HG03039 (cell line): ENCODE measurements around the gene TMEM62.

Source experiments
- ATAC-seq: cut with Tn5 transposase; IDR thresholded peaks from one replicate; pipeline ENCODE4 v1.9.1; 2021; ENCODE audit warnings: mild to moderate bottlenecking, moderate library complexity; ENCODE audit not compliant: unreplicated experiment

The TMEM62 gene

GRCh38 chr15:43133430-43134156, at the start of gene TMEM62:
Gene TMEM62, plus strand, starts transcription at chr15:43133586. Its CDS starts 217 bp downstream, at chr15:43133803.
- ATAC-seq = peak; percentile 76

GRCh38 chr15:43085921-43086320, 47.5 kb upstream of the TMEM62 start:
- no peak for ATAC-seq

- ATAC-seq = no peak
Measured at GRCh38 chr15:43086551-43086950, 46.8 kb upstream of the TMEM62 start.

DNA sequence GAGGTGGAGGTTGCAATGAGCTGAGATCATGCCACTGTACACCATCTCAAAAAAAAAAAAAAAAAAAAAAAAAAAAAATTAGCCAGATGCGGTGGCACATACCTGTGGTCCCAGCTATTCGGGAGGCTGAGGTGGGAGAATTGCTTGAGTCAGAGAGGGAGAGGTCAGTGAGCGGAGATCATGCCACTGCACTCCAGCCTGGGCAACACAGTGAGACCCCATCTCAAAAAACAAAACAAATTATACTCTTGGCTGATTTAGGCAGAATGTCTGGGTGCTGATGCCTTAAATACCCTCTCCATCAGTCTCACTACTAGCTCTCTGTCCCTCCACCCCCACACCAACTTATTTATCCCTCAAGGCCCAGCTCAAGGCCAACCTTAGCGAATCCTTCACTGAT, 41.5 kb upstream of the TMEM62 start:
- ATAC-seq = no peak

DNA sequence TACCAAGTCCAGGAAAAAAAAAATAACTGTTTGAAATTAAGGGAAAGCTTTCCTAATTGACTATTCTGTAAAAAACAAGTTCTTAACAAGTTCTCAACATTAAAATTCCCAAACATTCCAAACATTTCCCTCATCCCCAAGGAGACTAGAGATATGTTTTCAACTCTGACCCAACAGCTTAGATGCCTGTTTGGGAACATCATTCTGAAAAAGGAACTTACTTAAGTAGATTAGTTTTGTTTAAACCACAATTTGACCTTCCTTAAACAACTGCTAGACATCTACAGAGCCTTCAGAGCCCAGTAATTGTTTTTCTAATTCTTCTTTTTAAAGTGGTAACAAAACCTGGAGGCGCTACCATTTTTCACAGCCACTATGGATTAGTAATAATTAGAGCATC, 40.4 kb upstream of the TMEM62 start:
- no peak for ATAC-seq

GRCh38 chr15:43094416-43095030, 38.9 kb upstream of the TMEM62 start:
- ATAC-seq = no peak

GRCh38 chr15:43095243-43095642, 38.1 kb upstream of the TMEM62 start:
- no peak for ATAC-seq

GRCh38 chr15:43095708-43096347, 37.6 kb upstream of the TMEM62 start:
- ATAC-seq = no peak

DNA sequence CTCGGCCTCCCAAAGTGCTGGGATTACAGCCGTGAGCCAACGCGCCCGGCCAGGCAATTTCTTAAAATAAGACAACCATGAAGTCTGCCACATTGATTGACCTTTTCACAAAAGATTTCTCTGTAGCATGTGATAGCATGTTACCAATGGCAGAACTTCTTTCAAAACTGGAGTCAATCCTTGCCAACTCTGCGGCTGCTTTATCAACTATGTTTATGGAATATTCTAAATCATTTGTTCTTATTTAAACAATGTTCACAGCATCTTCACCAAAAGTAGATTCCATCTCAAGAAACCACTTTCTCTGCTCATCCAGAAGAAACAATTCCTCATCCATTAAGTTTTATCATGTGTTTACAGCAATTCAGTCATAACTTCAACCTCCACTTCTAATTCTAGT, 37.0 kb upstream of the TMEM62 start:
- ATAC-seq = no peak

- ATAC-seq = no peak
Measured at GRCh38 chr15:43099105-43099845, 34.1 kb upstream of the TMEM62 start.

- no peak for ATAC-seq
Measured at GRCh38 chr15:43100971-43101370, 32.4 kb upstream of the TMEM62 start.

GRCh38 chr15:43102187-43102586, 31.2 kb upstream of the TMEM62 start:
- no peak for ATAC-seq

DNA sequence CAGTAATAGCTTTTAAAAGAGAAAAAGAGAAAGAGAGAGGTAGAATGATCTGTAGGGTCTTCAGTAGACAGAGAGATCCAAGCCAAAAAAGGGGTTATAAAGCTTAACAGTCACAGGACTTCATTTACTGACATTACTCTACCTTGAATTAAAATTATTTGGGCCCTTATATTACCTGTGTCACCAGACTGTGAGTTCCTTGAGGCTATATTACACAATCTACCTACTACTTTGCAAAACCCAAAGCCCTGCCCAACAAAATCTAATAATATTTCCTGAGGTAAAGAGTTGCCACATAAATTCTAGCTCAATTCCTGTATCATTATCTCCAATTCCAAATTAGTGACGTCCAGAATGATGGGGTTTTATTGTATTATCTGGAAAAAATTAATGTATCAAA, 29.5 kb upstream of the TMEM62 start:
- ATAC-seq = no peak

- no peak for ATAC-seq
Measured at GRCh38 chr15:43104426-43104825, 29.0 kb upstream of the TMEM62 start.

- ATAC-seq = peak; percentile 18
Measured at GRCh38 chr15:43105077-43105736, 28.2 kb upstream of the TMEM62 start.

DNA sequence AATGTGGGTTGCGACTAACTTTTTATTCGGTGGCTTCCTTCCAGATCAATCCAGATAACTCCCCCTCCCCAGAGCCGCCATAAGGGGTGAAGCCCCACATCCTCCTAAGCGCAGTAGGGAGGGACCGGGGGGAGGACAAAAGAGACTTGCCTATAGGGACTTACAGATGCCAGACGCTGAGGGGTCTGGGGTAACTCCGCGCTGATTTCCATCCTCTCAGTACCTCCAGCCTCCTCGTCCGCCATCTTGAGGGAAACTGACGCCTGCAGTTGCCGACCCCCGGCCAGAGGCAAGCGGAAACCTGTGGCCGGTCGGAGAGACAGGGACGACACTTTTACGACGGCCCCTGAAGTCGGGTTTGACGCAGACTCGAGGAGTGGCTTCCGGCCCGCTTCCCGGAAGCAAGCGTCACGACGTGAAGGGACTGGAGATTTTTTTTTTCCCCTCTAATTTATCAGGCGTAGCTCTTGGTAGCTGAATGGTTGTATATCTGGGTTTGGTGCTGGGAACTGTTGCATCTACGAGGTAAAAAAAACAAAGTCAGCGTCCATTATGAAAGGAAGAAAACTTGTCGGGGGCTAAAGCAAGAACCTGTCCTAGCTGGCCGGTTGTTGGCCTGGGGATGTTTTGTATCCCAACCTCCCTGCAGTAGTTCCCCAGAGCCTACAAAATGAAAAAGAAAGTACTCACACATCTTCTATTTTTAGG, 27.5 kb upstream of the TMEM62 start, which contains the start of gene UBR1:
TSS of gene UBR1 (minus strand) at position 261 of the 708 bp plus-strand sequence. CDS start at position 245, 16 bp downstream.
- peak; percentile 82 for ATAC-seq

DNA sequence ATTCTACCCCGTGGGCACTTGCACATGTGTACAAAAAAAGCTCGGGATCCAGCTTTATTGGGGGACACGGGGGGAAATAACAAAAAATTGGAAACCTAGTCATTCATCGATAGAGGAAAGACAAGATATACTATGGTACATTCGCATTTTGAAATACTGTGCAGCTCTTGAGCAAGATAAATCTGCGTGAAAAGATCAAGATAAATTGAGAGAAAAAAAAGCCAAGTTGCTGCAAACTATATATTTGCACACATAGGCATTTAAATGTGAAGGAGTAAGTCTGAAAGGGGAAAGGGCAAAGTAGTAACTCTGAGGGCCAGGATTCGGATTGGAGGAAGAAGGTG, 26.9 kb upstream of the TMEM62 start:
- ATAC-seq = no peak

DNA sequence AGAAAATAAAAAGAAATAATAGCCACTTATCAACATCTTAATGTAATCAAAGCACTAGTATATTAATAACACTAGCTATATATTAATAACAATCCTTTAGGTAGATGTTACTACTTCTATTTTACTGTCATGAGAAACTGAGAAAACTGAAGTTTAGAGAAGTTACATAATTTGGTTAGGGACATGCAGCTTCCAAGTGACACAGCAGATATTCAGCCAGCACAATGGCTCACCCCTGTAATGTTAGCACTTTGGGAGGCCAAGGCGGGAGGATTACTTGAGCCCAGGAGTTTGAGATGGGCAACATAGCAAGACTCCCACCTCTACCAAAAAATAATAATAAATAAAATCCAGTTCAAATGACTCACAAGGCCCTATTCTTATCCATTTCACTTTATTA, 25.6 kb upstream of the TMEM62 start:
- no peak for ATAC-seq

DNA sequence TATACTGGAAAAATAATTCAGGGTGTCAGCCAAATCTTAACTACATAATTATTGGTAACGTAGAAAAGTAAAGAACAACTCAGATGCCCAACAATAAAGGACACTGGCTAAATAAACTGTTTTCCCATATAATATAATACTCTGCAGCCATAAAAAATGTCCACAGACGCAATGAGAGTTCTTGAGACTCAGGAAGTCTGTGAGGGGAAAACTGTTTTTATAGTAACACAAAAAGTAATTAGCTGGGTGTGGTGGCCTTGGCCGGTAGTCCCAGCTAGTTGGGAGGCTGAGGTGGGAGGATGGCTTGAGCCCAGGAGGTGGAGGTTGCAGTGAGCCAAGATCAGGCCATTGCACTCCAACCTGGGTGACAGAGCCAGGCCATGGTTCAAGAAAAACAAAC, 22.0 kb upstream of the TMEM62 start:
- no peak for ATAC-seq

DNA sequence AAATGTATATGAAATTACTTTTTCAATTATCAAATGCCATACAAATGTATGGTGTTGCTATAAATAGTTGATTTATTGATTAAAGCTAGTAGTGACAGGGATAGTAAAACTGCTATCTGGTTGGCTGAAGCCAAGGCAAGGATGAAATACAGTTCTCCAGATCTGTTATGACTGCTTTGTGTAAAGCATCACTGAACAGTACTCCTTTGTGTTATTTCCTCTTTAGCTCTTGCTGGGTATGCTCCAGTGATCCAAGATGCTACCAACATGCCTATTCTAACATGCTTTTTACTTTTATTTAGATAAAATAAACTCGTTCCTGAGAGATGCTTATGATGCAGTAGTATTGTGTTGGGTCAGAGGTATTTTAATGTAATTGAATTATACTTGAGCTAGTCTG, 15.1 kb upstream of the TMEM62 start:
- no peak for ATAC-seq
